Upper lobe of left lung (tissue), 4 donors: Measurements from ENCODE around the gene DAPK3.

ENCODE experiments used
- EP300 ChIP-seq, 4 donors: sonication (generic); formaldehyde crosslinking; IDR thresholded peaks; one replicate each; pipeline ENCODE4 v1.5.1; 2017; ENCODE audit warnings: antibody characterized with exemption in 4 of 4, control low read depth in 2 of 4
- POLR2A ChIP-seq, 4 donors: fragments of 450-650 bp; IDR thresholded peaks; one replicate each; pipeline ENCODE4 v1.5.1; 2016 to 2017; ENCODE audit warnings: antibody characterized with exemption in 4 of 4, mild to moderate bottlenecking in 2 of 4
- POLR2AphosphoS5 ChIP-seq, 2 donors: sonication (generic); formaldehyde crosslinking; IDR thresholded peaks; one replicate each; pipeline ENCODE4 v1.5.1; 2017; ENCODE audit warnings: antibody characterized with exemption in 2 of 2
- TF ChIP-seq, protein P1 (sequence below), 6 experiments: fragments of 450-650 bp in 4 of 6; fragments of 200-600 bp in 2 of 6; sonication (generic) in 2 of 6; IDR thresholded peaks; one replicate each; pipeline ENCODE4 v1.5.1; 2016 to 2019; ENCODE audit warnings: antibody characterized with exemption in 6 of 6

- TF ChIP-seq POLR2A (IDR thresholded peaks at IDR 0.05) (no peak), EP300 (IDR thresholded peaks at IDR 0.05) (no peak), POLR2AphosphoS5 (IDR thresholded peaks at IDR 0.05) (no peak)
- TF ChIP-seq, protein P1, sequence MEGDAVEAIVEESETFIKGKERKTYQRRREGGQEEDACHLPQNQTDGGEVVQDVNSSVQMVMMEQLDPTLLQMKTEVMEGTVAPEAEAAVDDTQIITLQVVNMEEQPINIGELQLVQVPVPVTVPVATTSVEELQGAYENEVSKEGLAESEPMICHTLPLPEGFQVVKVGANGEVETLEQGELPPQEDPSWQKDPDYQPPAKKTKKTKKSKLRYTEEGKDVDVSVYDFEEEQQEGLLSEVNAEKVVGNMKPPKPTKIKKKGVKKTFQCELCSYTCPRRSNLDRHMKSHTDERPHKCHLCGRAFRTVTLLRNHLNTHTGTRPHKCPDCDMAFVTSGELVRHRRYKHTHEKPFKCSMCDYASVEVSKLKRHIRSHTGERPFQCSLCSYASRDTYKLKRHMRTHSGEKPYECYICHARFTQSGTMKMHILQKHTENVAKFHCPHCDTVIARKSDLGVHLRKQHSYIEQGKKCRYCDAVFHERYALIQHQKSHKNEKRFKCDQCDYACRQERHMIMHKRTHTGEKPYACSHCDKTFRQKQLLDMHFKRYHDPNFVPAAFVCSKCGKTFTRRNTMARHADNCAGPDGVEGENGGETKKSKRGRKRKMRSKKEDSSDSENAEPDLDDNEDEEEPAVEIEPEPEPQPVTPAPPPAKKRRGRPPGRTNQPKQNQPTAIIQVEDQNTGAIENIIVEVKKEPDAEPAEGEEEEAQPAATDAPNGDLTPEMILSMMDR (IDR thresholded peaks at IDR 0.05): no peak
Measured at GRCh38 chr19:3982701-3983541, 12.0 kb upstream of the DAPK3 start.
